WTC11 (cell line): Measurements from ENCODE around the gene RWDD3. TPM values are rescaled to one million over a fixed set of nuclear protein-coding genes. Genes with fewer than 3 reads are reported as not detected.

Experiments used
- total RNA-seq: library from RNA; stranded (reverse); gene quantifications from 3 replicates; pipeline ENCODE4 v1.2.3, GENCODE V29; 2021

RWDD3 gene
- total RNA-seq, 1 experiment from 2014 or later, result 13.9 TPM

Other genes with a start within 250 kb of the RWDD3 start
- gene ALG14, start 161.3 kb upstream of the RWDD3 start, total RNA-seq, result 0.94 to 2.3 TPM (median 1.4 TPM) in 3 replicates
- gene TLCD4, start 116.9 kb upstream of the RWDD3 start, total RNA-seq, result 2.0 to 4.7 TPM (median 3.5 TPM) in 3 replicates